NCI-H2171 (cell line): ENCODE results near the gene POU6F1.
A peak's percentile ranks its signal among the peaks of the same experiment; 100 is the strongest.
"Not testable (repeated sequence)": the region's sequence is repeated elsewhere in the genome, so short reads cannot be mapped to it uniquely, and the experiment has no call there.

ENCODE experiments used
- DNase-seq: peaks from one replicate; lab custom pipeline; 2025; lab: John Stamatoyannopoulos, UW

POU6F1 gene, protein sequence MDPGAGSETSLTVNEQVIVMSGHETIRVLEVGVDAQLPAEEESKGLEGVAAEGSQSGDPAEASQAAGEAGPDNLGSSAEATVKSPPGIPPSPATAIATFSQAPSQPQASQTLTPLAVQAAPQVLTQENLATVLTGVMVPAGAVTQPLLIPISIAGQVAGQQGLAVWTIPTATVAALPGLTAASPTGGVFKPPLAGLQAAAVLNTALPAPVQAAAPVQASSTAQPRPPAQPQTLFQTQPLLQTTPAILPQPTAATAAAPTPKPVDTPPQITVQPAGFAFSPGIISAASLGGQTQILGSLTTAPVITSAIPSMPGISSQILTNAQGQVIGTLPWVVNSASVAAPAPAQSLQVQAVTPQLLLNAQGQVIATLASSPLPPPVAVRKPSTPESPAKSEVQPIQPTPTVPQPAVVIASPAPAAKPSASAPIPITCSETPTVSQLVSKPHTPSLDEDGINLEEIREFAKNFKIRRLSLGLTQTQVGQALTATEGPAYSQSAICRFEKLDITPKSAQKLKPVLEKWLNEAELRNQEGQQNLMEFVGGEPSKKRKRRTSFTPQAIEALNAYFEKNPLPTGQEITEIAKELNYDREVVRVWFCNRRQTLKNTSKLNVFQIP

DNA sequence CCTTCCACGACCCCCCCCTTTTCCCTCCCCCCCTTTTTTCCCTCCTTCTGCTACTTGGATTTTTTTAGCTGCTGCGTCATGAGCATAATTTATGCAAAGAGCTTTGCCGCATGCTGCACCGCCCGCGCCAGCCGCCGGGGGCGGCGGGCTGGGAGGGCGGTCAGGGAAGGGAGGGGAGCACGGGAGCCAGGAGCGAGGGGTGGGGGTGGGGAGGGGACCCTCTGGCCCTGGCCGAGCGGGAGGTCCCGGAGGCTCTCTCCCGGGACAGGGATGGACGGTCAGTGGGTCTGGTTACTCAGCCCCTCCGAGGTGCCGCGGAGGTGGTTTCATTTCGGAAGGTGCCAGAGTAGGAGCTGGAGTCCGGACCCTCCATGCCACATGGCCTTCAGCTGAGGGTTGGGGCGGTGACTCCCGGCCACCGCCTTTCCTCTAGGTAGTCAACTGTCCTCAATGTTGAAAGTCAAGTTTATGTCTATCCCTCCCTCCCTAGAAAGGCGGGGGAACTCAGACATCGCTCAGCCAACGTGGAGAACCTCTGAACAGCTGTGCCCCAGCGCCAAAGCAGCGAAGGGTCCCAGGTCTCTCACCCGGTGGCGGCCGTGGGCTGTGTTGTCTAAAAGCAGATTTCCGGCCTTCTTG, at the start of gene POU6F1:
Gene POU6F1, minus strand, starts transcription at position 95 of the 639 bp plus-strand sequence. CDS start 11,226 bp downstream, outside the sequence.
- DNase-seq: peak; percentile 87

DNA sequence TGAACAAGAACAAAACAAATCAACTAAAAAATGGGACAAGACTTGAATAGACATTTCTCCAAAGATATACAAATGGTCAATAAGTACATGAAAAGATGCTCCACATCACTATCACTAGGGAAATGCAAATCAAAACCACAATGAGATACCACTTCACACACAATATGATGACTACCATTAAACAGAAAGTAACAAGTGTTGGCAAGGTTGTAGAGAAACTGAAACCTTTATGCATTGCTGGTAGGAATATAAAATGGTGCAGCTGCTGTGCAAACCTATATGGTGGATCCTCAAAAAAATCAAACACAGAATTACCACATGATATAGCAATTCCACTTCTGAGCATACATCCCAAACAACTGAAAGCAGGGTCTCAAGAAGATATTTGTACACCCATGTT, 47.2 kb upstream of the POU6F1 start:
- no peak for DNase-seq

DNA sequence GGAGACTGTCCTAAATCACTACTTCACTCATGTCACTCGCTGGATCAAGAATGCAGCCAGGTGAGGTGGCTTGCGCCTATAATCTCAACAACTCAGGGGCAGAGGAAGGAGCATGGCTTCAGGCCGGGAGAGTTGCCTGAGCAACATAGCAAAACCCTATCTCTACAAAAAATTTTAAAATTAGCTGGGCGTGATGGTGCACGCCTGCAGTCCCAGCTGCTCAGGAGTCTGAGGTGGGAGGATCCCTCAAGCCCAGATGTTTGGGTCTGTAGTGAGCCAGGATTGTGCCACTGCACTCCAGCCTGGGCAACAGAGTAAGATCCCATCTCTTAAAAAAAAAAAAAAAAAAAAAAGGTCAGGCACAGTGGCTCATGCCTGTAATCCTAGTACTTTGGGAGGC, 46.4 kb upstream of the POU6F1 start:
- DNase-seq: no peak

DNA sequence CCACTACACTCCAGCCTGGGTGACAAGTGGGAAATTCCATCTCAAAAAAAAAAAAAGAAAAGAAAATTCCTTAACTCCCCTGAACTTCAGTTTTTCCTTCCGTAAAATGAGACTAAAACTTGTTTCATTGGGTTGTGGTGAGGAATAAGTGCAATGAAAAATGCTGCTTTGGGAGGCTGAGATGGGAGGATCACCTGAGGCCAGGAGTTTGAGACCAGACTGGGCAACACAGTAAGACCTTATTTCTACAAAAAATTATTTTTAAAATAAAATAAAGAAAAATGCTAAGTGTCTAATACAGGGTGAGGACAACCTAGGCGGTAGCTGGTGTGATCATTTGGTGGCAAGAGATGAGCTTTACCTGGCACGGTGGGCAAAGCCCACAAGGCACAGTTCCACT, 45.5 kb upstream of the POU6F1 start:
- DNase-seq: no peak

DNA sequence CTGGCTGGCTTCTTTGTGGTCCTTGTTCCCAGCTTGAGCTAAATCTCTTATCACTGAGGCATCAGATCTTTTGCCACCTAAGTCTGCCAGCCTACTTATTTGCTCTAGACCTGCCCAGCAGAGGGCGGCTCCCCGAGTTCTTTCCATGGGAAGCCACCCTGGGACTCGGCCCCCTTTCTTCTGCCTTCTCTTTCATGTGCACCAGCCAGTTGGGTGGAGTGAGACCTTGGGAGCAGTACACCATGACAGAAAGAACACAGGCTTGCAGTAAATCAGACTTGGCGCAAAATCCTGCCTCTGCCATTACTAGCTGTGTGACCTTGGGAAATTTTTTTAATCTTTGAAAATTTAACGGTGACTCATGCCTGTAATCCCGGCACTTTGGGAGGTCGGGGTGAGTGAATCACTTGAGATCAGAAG, 44.9 kb upstream of the POU6F1 start:
- no peak for DNase-seq

DNA sequence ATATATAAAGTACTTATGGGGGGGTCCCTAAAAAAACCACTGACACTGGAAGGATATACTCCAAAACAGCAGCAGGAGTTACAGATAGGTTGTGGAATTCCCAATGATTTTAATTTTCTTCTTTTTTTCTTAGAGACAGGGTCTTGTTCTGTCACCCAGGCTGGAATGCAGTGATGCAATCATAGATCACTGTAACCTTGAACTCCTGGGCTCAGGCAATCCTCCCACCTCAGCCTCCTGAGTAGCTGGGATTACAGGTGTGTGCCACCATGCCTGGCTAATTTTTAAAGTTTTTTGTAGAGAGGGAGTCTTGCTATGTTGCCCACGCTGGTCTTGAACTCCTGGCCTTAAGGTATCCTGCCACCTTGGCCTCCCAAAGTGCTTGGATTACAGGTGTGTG, 41.7 kb upstream of the POU6F1 start:
- DNase-seq: not testable (repeated sequence)

DNA sequence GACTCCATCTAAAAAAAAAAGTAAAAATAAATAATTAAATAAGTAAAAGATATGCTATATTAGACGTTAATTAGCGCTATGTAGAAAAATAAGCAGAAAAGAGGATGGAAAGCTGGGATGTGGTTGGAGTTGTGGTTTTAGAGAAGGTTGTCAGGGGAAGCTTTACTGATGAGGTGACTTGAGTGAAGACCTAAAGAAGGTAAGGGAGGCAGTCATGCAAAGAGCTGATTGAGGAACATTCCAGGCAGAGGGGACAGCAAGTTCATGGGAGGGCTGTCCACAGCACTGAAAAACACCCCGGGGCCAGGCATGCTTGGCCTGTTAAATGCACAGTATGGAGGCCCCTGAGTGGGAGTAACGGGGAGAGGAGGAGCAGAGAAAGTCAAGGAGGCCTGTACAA, 36.7 kb upstream of the POU6F1 start:
- no peak for DNase-seq

DNA sequence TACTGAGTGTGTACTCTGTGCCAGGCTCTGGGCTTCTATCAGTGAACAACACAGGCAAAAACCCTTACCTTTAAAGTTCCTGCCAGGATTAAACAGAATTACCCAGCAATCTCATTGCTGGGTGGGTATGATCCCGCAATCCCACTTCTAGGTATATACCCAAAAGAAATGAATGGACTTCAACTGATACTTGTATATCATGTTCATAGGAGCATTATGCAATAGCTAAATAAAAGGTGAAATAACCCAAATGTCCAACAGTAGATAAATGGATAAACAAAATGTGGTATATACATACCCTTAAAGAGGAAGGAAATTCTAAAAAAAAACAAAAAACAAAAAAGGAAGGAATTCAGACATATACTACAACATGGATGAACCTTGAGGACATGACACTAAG, 35.4 kb upstream of the POU6F1 start:
- DNase-seq: no peak

DNA sequence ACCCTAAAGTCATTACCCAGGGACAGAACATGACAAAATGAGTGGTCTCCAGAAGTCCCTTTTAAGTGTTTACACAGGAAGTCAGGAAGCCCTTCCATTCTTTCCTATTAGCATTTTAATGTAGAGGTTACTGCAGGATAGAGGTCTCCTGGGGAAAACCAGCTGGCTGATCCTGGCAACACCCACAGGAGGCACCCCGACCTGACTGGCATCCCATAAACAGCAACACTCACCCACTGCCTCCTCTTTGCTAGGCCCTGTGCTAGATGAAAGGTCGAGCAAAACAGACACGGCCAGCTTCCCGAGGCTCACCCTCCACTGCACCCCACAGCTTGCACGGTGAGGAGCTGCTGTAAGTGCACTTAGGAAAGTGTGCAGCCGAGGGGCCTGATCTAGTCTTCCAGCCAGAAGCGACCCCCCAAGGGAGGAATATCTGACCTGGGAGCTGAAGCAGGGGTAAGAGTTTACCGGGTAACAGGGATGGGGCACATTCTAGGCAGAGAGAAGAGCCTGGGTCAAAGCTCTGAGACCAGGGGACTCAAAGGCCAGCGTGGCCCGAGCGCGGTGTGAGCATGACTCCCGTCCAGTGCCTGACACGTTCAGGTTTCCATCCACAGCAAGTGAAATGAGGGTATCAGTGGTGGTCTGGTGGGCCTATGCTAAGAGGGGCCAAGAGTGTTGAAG, 29.8 kb upstream of the POU6F1 start:
- no peak for DNase-seq

DNA sequence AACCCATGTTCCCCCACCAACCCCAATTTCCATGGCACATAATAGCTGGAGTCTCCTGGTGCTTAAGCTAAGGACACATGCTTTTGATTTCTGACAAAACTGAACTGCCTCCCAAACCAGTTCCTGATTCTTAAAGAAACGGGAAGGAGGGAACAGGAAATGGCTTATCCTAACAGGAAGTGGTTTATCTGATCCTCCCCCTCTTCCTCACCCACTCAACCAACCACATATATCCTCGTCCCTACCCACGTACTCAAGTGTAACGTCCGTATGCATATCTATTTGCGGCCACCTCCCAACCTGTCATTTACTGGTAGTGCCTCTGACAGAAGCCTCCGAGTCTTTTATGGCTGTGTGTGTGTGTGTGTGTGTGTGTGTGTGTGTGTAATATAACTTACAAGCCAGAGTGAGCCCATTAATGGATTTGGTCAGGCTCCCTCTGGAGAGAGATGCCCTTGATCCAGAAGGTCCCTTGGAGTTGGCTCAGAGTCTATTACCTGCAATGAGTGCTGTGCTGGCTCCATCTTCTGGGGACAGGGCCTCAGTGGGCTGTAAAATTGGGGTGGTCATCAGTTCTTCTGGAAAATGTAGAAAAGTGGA, 28.5 kb upstream of the POU6F1 start:
- no peak for DNase-seq

DNA sequence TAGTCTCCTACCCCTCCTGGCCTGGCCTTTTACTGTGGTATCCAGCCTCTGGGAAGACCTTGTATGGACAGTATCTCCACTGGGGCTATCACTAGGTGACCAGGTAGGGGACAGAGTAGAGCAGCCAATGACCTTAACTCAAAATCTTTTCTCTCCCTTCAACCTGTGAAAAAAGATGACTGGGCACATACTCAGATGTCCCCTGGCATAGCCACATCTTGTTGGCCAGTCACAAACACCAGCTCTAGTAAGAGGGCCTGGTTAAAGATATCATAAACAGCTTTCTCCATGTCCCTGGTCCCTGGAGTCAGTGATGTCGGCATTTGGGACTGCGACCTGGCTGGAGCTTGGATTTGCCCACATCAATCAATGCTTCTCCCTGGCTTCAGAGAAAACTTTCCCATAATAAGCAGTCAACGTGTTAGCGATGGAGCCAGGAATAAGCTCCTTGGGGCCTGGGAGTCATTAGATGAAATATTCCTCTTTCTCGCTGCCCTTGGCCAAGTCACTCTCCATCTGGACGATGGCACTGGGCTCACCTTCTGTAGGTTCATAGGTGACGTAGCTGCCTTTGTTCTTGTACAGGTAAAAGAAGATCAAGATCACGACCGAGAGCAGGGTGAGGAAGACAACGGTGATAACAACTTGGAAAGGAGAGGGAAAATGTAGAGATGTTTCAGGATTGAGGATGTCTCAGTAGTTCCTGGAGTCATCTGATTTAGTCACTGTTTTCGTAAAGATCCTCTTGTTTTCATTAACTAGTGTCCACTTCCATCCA, 27.8 kb upstream of the POU6F1 start:
- no peak for DNase-seq

DNA sequence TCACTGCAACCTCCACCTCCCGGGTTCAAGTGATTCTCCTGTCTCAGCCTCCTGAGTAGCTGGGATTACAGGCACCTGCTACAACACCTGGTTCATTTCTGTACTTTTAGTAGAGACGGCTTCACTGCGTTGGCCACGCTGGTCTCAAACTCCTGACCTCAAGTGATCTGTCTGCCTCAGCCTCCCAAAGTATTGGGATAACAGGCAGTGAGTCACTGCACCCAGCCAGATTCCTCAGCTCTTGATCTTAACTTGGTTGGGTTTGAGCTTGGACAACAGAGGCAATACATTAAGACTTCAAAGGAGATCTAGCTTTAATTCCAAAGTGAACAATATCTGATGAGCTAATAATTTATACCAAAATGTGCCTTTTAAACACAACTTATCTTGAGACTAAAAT, 26.4 kb upstream of the POU6F1 start:
- DNase-seq: no peak

DNA sequence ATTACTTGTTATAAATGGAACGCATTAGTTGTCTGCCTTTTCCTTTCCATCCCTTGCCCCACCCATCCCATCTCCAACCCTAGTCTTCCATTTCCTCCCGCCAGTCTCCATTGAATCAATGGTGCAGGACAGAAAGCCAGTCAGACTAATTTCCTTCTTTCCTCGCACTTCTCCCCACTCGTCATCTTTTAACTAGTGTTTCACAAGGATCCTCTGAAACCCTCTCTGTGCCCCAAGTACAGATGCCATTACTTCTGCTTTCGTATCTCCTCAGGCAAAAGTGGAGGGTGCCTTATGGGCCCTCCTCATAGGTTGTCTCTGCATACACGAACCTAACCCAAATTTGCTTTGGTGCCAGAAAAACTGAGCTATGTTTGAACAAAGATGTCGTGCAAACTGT, 25.0 kb upstream of the POU6F1 start:
- no peak for DNase-seq

DNA sequence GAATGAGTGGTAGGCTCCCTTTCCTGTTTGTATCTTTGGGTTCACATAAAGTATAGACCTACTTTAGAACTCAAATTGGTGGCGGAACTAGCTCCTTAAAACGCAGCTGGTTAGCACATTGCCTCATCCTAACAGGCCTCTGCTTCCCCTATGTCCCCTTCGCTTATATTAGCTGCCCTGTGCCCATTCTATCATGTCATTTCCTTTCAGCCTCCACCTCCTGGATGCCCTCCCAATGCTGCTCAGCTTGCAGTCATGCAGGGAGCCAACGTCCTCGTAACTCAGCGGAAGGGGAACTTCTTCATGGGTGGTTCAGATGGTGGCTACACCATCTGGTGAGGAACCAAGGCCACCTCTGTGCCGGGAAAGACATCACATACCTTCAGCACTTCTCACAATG, 24.3 kb upstream of the POU6F1 start:
- DNase-seq: no peak

DNA sequence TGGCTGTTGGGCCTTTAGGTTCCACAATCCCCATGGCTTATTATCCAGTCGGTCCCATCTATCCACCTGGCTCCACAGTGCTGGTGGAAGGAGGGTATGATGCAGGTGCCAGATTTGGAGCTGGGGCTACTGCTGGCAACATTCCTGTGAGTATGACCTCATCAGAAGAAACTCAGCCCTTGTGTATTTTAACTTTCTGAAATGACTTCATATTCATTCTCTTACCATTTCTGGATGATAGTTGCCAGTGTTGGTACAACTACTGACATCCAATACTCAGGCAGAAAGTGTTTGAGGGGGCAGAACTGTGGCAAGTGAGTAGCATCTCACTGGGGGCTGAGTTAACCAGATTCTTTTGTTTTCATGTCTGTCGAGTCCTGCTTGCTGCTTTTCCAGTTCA, 23.1 kb upstream of the POU6F1 start:
- DNase-seq: no peak

DNA sequence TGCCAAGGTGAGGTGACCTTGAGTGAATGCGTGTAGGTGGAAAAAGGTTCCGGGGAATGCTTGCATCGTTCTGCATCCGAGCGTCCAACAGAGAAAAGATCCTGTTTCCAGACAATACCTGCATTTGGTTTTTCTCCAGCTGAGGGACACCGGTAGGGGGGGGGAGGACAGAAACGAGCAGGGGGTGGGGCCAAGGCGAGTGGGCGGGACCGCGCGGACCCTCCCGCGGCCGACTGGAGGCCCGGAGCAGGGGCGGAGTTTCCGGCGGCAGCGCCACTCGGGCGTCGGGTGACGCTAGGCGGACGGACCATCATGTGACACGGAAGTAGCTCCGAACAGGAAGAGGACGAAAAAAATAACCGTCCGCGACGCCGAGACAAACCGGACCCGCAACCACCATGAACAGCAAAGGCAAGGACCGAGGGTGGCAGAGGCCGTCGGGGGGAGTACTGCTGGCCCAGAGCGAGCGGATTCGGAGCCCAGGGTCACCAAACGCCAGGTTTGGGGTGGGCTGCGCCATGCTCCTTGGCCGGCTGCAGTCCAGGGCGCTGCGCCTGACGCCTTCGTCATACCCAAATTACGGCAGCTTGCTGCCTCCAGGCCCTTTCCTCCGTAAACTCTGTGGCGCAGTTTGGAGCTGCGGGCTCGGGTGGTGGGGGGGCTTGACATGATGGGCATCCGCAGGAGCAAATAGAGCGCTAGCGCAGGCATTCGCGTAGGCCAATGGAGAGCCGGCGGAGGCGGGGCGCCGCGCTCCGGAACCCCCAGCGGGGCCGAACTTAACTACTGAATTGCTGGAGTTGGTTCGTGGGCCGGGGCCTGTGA, 20.9 kb upstream of the POU6F1 start, which contains the start of gene DAZAP2:
Gene DAZAP2, plus strand, starts transcription at position 317 of the 825 bp plus-strand sequence. Its CDS starts 82 bp downstream, at position 399.
- DNase-seq: peak; percentile 95

DNA sequence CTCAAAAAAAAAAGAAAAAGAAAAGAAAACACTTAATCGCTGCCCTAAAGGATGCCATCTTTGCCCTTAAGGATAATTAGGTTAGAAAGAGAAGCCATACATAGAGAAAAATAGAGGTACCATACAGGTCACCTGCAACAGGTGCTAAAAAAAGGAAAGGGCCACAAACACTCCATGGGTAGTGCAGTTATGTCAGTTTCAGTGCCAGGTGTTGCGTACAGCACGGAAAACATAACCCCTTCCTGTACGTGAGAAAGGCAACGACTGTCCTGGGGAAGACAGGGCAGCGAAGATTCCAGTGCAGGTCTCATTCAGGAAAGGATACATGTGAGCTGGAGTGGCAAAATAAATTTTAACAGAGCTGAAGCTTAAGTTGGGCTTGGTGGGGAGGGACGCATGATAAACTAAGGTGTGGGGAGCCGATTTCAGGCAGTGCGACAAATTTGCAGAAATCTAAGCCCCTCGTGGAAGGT, 20.2 kb upstream of the POU6F1 start:
- no peak for DNase-seq

DNA sequence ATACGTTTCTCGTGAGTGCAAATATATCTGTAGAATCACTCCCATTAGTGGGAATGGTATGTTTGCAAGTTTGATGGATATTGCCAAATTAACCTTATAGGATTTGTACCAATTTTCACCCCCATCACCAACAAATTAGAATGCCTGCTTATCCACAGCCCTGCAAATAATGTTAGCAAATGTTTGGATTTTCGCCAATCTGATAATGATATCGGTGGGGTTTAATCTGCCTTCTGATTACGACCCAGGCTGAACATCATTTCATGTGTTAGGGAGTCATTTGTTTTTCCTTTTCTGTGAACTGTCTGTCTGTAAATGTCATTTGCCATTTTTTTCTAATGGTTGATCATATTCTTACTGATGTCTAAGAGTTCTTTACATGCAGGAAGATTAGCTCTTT, 16.7 kb upstream of the POU6F1 start:
- no peak for DNase-seq

DNA sequence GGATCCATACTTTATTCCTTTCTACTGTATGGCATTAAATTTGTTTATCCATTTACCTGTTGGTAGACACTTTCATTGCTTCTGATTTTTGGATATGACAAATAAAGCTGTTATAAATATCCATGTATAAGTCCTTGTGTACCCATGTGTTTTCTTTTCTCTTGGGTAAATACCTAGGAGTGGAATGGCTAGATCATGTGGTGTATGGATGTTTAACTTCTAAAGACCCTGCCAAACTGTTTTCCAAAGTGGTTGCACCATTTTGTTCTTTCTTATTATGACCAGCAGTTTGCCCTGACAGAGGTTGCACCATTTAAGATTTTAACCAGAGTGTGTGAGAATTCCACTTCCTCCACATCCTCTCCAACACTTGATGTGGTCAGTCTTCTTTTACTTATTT, 14.8 kb upstream of the POU6F1 start:
- no peak for DNase-seq

DNA sequence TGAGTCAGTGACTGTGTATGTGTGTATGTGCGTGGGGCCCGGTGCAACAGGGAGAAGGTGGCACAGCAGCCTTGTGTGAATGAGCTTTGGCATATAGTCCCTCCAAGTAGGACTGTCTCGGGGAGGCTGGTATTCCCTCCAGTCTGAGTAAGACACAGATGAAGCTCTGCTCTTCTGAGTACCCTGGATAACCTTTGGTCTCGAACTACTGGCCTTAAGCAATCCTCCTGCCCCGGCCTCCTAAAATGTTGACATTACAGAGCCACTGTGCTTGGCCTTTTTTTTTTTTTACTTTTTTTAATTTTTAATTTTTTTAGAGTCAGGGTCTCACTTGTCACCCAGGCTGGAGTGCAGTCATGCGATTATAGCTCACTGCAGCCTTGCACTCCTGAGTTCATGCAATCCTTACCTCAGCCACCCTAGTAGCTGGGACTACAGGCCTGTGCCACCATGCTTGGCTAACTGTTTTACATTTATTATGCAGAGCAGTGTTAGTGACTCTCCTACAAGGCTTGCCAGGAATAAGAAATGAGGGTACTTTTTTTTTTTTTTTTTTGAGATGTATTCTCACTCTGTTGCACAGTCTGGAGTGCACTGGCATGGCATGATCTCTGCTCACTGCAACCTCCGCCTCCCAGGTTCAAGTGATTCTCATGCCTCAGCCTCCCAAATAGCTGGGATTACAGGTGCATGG, 11.4 kb upstream of the POU6F1 start:
- DNase-seq: no peak
